NCI-H1436 (cell line): ENCODE results near the gene MTHFR.

Experiments
- DNase-seq: peaks from one replicate; lab custom pipeline; 2025; lab: John Stamatoyannopoulos, UW

The MTHFR gene

GRCh38 chr1:11805422-11806306 is at the start of gene MTHFR, which contains the start of gene CLCN6:
Gene MTHFR (minus strand): TSS chr1:11805964. CDS start chr1:11803116, 2,848 bp downstream.
Gene CLCN6 (plus strand): TSS chr1:11806191. CDS start chr1:11806263, 72 bp downstream.
- peak; percentile 99 for DNase-seq

GRCh38 chr1:11855430-11855829 is 49.7 kb upstream of the MTHFR start:
- DNase-seq: no peak

DNA sequence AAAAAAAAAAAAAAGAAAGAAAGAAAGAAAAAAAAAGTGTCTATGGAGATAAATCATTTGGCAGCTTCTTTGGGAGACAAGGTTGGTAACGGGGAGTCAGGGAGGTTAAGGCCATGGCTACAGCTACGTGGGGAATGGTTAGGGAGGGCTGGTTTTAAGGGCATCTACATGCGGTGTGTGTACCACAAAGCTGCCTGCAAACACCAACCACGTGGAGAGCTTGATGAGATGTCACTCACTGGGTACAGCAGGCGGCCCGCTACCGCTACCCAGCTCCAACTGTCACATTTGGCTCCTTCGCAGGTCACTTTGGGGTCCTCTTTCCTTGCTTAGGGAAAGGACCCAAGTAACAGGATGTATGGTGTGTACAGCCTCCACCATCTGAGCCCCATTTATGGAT is 48.8 kb upstream of the MTHFR start:
- no peak for DNase-seq

- DNase-seq: no peak
These were observed 45.4 kb upstream of the MTHFR start for GRCh38 chr1:11851180-11851579.

- DNase-seq: no peak
These were observed 44.4 kb upstream of the MTHFR start for GRCh38 chr1:11850156-11850555.

DNA sequence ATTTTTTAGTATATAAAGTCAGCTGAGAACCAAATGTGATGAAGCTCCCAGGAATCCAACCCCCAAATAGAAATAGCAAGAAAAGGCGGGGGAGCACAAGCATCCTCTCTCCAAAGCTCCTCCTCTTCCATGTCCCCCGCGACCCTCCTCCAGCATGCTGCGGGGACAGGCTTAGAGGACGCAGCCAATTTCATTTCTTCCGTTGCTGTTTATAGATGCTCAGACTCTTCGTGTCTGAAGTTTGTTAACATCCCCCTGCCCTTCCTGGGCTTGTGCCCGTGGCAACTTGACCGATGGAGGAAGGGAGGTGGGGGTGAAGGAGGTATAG is 42.6 kb upstream of the MTHFR start:
- no peak for DNase-seq

DNA sequence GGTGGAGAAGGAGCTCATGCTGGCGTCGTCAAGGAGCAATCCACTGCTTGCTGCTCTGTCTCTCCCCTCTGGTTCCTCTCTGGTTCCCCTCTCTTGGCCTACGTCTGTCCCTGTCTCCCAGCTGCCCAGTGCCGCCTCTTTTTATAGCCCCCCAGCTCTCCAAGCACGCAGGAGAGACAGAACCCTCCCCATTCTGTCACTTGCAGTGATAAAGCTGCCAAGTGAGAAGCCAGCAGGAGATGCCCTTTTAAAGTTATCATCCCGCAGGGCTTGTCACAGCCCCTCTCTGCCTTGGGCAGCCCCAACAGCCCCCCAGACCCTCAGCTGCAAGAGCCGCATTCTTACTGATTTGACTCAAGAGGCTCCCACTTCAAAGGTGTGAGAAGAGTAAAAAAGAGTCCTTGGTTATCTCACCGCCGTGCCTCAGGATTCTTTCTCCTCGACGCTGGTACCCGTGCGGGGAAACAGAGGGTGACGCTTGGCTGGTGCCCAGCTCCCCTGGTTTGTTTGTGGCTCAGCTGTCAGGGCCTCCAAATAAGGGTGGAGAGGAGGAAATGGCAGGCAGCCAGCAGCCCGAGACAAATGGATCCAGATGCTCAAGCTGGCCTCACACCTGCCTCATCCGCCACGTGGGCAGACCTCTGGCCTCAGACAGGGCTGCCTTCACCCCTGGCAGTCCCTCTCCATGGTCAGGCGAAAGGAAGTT is 42.1 kb upstream of the MTHFR start, which contains the start of gene NPPA:
Gene NPPA (minus strand): TSS at position 117 of the 706 bp plus-strand sequence. CDS start 99 bp downstream, at position 18.
- DNase-seq: peak; percentile 27

DNA sequence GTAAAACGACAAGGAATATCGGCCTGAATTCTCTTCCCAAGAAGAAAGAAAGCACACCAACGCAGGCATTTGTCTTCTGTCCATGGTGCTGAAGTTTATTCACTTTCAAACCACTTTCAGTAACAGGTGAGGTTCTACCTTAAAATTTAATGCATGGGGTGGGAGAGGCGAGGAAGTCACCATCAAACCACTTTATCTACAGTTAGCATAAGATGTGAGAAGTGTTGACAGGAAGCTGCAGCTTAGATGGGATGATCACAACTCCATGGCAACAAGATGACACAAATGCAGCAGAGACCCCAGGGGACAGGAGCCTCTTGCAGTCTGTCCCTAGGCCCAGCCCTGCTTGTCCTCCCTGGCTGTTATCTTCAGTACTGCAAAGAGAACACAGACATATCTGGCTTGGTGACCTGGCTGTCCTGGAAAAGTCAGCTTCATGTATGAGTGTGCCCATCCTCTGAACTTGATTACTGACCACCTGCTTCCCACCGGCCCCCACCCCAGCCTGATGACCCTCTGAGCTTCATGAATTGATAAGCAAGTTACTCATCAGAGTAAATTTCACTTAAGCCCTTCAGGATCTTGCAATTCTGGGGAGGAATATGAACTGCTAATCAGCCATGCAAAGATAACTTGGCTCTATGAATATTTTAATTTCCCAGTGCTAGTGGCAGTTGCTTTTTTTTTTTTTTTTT is 40.0 kb upstream of the MTHFR start:
- peak; percentile 40 for DNase-seq

- DNase-seq: no peak
These were observed 36.6 kb upstream of the MTHFR start for GRCh38 chr1:11842154-11843041.

GRCh38 chr1:11841245-11842153 is 35.7 kb upstream of the MTHFR start:
- DNase-seq: no peak

DNA sequence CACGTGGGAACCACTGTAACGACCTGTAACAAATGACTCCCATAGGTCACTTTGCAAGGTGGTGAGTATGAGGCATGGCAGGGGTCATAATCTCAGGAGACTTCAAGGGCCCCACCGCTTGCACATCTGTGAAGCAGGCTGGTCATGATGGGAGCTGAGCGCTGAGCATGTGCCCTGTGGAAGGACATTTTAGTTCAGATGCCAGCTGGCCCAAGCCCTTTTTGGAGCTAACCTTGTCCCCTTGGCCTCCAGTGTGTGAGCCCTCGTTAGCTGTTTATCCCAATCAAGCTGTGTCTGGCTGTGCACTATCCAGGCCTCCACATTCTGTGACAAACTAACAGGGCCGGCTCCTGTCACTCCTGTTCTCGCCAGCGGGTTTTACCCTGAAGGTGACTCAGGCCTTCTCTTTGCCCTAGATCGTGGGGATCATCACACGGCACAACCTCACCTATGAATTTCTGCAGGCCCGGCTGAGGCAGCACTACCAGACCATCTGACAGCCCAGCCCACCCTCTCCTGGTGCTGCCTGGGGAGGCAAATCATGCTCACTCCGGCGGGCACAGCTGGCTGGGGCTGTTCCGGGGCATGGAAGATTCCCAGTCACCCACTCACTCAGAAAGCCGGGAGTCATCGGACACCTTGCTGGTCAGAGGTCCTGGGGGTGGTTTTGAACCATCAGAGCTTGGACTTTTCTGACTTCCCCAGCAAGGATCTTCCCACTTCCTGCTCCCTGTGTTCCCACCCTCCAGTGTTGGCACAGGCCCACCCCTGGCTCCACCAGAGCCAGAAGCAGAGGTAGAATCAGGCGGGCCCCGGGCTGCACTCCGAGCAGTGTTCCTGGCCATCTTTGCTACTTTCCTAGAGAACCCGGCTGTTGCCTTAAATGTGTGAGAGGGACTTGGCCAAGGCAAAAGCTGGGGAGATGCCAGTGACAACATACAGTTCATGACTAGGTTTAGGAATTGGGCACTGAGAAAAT is 34.3 kb upstream of the MTHFR start:
- DNase-seq: no peak

DNA sequence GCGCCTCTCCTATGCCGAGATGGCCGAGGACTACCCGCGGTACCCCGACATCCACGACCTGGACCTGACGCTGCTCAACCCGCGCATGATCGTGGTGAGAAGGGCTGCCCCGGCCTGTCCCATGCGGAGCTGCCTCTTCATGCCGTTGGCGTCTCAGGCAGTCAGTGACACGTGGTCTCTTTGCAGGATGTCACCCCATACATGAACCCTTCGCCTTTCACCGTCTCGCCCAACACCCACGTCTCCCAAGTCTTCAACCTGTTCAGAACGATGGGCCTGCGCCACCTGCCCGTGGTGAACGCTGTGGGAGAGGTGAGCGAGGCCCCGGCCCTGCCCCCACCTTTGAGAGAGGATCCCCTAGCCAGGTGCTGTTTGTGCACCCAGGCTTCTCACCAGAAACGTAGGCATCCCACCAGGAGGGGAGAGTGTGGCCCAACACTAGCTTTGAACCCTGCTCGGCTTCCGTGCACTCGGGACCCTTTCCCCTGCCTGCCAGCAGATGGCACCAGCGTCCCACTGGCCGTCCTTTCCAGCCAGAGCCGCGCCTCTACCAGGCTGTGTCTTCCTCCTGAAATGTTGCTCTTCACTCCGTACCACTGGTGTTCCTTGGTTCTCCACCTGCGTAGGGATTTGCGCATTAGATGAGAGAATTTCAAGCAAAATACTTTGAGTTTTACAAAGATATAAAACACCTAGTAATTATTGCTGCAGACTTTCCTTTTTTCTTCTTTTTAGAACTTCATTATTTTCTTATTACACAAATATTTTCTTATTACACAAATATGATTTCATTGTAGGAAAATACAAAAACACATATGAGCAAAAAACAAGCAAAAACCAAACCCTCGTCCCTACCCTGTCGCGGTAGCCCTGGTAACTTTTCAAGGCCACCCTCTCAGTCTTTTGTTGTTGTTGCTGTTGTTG is 32.8 kb upstream of the MTHFR start:
- DNase-seq: peak; percentile 57

DNA sequence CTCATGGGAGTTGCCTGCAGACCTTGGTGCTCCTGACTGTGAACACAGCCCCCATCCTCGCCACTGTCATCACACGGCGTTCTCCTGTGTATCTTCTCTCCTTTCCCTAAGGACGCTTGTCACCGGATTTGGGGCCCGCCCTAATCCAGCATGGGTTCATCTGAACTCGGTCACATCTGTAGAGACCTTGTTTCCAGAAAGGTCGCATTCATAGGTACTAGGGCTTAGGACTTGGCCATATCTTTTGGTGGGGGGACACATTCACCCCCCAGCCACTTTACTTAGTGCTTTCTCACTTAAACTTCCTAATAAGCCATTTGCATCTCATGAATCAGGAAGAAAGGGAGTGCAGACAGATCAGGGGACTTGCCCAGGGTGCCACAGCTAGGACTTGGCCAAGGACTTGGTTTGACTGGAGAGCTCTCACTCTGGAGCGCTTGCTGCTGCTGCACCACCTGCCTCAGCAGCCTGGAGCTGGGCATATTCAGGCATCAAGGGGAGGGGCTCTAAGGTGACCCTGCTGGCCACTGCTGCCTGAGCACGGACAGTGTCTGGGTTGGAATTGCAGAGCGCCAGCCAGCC is 32.1 kb upstream of the MTHFR start:
- DNase-seq: no peak

- DNase-seq: no peak
These were observed 31.4 kb upstream of the MTHFR start for GRCh38 chr1:11836955-11837766.

- DNase-seq: no peak
These were observed 29.9 kb upstream of the MTHFR start for GRCh38 chr1:11835441-11836225.

DNA sequence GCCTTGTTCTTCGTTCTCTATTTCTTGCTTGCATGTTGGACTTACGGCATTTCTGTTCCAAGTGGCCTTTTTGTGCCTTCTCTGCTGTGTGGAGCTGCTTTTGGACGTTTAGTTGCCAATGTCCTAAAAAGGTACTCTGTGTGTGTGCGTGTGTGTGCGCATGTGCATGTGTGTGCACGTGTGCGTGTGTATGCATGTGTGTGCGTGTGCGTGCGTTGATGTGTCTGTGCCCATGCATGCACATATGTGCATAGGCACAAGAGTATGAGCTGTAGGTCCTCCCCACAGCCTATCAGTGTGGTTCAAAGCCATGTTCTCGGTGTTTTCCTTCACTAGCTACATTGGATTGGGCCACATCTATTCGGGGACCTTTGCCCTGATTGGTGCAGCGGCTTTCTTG is 28.1 kb upstream of the MTHFR start:
- no peak for DNase-seq
